HG02870 (cell line): Measurements from ENCODE around the gene LARP4.
"Not testable (repeated sequence)": the region's sequence is repeated elsewhere in the genome, so short reads cannot be mapped to it uniquely, and the experiment has no call there.

ENCODE experiments used
- ATAC-seq: cut with Tn5 transposase; IDR thresholded peaks from one replicate; pipeline ENCODE4 v1.9.1; 2021; ENCODE audit warnings: mild to moderate bottlenecking, moderate library complexity; ENCODE audit not compliant: unreplicated experiment

LARP4 gene

DNA sequence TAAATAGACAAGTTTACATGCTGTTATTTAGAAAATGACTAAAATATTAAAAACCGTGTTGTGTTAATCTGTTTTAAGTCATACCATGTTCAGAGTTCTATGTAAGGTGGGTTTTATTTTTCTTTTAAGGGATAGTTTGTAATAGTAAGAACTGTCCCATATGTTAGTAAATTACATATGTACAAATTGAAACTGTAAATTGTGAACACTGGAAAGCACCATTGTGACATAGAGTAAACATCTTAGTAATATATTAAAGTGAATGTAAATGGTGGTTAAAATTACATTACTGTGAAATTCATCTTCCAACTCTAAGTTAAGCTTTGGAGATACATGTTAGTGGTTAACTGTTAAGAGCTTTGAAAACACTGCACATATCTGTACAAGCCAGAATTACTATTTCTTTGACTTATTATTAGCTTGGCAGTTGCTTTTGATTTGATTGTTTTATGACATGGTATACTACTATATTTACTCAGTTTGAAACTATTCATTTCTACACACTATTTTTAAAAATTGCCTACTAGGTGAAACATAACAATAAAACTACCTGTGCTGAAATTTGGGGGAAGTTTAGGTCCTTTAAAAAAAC is 76.7 kb downstream of the LARP4 start:
- ATAC-seq: no peak

DNA sequence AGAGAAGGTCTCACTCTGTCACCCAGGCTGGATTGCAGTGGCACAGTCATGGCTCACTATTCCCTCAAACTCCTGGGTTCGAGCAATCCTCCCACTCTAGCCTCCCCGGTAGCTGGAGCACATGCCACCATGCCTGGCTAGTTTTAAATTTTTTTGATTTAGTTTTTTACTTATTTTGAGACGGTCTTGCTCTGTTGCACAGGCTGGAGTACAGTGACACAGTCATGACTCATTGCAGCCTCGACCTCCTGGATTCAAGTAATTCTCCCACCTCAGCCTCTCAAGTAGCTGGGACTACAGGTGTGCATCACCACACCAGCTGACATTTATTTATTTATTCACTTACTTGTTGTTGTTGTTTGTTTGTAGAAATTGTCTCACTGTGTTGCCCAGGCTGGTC is 81.9 kb downstream of the LARP4 start:
- no peak for ATAC-seq

DNA sequence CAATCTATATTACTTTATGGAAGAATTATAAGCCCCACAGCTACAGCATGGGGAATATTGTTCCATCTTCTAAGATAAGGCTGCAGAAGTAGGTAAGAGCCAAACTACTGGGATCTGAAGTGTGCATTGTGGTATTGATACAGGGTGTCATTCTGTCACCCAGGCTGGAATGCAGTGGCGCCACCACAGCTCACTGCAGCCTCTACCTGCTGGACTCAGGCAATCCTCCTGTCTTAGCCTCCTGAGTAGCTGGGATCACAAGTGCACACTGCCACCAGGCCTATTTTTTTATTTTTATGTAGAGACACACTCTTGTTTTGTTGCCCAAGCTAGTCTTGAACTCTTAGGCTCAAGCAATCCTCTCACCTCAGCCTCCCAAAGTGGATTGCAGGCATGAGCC is 82.8 kb downstream of the LARP4 start:
- ATAC-seq: no peak

DNA sequence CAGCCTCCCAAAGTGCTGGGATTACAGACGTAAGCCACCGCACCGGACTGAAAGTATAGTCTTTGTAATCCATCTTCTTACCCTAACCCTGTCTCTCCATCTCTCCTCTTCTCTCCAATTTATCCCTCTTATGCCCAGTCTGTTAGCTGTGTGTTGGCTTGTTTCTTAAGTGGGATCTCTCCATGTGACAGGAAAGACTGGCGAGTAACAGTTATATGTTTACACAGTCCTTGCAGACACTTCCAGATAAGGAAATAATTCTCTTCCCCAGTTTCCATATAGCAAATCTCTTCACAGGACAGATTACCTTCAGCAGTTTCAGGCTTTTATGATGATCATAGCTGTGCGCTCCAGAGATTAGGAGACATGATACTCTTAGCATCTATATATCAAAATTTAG is 88.1 kb downstream of the LARP4 start:
- ATAC-seq: no peak

DNA sequence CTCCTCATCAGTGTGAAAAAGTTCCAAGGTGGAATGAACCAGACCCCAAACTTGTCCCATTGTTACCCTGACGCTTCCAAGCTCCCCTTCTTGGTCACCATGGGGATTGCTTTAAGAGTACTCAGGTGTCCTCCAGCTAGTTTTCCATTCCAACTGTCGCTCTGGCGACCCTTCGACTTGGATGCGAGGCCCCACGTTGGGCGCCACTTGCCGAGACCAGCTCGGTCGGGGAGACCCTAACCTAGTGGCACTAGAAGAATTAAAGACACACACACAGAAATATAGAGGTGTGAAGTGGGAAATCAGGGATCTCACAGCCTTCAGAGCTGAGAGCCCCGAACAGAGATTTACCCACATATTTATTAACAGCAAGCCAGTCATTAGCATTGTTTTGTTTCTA is 97.4 kb downstream of the LARP4 start:
- not testable (repeated sequence) for ATAC-seq

DNA sequence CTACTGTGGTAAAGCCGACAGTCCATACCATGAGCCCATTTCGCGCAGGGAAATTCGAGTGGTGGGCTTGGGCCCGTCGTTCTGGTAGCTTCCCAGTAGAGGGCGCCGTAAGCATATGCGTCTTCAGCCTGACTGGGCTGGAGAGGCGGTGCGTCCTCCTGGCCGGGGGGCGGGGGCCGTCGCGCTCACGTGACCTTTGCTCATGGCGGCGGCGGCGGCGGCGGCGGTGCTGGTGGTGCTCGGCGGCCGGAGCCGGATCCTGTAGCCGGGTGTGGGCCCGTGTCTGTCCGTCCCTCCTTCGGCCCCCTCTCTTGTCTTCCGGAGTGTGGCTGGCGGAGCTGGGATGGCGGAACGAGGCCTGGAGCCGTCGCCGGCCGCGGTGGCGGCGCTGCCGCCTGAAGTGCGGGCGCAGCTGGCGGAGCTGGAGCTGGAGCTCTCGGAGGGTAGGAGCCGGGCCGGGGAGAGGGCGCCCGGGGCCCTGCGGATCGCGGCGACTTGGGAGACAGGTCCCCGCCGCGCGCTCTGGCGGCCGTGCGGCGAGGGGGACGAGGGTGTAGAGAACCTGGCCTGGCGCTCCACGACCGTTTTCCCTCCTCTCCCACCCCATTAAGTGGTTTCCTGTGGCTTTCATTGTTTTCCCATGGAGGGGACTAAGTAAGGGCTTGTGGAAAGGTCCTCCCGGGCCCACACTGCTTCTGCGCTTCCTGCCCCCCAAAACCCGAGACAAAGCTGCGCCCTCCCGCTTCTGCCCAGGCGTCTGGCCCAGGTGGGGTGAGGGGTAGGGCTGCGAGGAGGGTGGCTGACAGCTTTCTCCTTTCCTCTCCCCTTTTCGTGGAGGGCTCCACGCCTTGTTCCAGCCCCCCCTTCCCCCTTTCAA is 104.4 kb downstream of the LARP4 start, which contains the start of gene DIP2B:
Gene DIP2B (plus strand): TSS at position 188 of the 877 bp plus-strand sequence. CDS start 156 bp downstream, at position 344.
- peak; percentile 77 for ATAC-seq

DNA sequence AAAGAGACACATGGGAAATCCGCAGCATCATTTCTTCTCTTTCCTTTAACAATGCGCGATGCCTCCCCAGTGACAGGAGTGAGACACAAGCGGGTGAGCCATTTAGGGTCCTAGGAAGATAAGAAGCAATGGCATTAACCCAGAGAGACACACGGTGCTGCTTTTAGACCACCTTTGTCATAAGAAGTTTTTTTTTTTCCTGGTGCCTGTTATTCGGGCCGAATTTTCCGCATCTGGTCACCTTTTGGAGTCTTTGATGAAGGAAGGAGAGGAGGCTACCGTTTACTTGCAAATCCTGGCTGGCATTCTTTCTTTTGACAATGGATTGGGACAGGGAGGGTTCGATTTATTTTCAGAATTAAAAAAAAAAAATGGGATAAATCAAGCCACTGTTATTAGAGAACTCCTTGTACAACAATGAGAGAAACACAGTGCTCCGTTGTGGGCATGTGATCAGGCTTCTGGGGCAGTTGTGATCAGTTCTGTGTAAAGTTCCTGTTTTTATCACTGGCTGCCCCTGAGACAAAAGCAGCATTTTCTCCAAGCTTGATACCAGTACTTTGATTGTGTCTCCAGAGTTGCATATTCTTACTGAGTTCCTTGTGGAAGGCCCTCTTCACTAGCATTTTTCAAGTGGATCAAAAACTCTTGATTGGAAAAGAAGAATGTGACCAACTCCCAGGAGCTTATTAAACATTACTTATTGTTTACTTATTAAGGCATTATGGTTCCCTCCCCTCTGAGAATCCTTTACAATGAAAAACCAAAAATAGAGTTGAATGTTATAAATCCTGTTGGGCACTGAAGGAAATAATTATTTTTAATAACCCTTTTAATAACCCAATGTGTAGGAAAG is 105.2 kb downstream of the LARP4 start:
- ATAC-seq: no peak

DNA sequence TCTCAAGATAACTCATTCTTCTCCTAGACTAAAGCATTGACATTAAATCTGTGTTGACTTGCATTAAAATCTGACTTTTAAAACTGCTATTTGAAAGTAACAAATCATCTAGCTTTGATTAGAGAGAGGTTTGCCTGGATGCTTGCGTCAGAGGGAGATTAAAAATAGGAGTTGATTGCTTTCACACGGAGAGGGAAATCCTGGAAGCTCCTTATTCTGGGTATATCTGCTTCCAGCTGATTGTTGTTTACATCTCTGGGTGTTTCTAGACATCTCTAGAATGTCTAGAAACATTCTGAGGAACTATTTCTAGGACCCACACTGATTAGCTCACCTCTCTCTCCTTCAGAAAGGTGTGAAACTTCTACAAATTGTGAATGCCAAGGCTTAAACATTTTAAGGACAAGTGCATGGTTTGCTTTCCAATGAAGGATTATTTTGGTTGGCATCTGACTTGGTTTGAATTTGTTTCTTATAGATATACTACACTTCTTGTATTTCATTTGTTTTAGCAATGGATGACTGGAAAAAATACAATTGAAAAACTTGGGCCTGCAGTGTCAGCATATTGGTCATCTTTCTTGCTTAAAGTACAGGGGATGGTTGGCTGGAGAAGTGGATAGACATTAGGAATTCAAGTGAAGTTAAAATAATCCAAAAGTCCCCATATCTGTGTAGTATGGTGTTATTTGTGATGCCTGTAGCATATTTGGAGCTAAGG is 106.2 kb downstream of the LARP4 start:
- ATAC-seq: no peak

DNA sequence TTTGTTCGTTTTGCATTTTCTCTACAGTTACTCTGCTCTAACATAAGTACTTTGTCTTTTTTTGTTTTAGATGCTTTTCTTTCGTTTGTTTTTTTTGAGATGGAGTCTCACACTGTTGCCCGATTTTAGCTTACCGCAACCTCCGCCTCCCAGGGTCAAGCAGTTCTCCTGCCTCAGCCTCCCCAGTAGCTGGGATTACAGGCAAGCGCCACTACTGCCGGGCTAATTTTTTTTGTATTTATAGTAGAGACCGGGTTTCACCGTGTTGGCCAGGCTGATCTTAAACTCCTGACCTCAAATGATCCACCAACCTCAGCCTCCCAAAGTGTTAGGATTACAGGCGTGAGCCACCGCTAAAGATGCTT is 106.8 kb downstream of the LARP4 start:
- no peak for ATAC-seq

DNA sequence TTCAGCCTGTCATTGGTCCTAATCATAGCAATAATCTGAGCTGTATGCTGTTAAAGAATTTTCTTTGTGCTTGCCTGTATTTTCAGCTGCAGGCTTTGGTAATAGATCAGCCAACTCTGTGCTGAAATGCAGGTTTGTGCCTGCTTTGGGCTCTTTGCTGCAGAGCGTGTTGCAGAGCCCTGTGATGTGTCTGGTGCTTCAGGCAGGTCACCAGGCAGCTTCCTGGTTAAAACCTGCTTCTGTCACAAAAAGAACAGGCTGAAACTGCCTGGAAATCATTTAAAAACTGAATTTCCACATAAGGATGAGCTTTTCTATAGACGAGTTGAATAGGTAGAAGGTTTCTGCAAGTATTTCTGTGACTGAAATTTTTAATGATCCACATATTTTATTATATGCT is 107.2 kb downstream of the LARP4 start:
- ATAC-seq: no peak

DNA sequence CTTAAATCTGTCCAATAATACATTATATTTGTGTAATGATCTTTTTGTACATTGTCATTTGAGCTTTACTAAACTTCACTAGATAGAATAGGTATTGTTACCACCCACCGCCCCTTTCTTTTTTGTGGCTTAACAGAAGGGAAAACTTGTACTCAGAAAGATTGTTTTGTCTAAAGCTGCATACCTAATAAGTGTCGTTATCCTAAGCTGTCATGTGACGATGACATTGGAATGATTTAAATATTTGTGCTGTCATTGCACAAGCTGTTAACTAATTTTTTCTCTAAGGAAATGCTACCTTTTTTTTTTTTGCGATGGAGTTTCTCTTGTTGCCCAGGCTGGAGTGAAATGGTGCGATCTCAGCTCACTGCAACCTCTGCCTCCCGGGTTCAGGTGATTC is 107.7 kb downstream of the LARP4 start:
- ATAC-seq: no peak

DNA sequence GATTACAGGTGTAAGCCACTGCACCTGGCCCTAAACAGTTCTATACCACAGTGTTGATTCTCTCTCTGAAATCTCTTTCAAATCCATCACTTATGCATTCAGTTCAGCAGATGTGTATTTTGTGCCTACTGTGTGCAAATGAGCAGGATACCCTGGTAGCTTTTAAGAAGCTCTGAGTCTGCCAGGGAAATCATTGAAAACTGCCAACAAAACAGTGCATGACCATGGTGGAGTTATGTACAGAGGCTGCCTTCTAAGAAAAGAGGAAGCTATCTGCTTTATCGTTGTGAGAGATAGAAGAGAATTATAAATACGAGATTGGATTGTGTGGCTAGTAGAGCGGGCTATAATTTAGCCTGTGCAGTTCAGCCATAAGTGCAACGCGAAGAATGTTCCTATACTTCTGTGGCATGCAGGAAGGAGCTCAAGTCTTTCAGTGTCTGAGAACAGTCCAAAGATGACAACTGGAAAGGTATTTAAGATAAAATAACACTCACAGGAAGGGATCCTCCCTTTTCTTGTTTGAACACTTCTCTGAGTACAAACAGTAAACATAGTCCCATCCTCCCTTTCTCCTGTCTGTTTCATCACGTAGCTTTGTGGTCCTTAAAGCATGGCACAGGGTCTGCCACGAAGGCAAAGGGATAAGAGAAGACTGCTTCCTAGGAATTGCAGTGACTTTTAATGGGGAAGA is 108.4 kb downstream of the LARP4 start:
- ATAC-seq: no peak

DNA sequence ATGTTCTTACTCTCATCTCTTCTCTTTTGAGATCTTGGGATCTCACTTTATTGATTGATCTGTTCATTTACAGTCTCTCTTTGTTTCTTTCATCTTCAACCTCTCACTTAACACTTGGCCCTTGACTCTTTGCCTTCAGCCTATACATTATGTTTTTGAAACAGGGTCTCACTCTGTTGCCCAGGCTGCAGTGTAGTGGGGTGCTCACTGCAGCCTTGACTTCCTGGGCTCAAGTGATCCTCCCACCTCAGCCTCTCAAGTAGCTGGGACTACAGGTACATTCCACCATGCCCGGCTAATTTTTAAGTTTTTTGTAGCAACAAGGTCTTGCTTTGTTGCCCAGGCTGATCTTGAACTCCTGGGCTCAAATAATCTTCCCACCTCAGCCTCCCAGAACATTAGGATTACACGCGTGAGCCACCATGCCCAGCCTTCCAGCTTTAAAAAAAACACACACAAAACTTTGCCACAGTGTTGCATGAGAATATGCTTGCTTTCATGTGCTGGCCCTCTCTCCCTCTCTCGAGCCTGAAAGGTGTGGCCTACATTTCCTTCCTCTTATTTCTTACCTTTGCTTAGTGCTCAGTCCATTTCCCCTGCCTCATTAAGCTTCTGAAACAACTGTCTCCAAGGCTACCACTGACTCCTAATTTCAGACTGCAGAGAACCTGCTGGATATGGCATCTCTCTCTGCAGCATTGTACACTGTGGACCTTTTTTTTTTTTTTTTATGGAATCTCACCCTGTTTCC is 114.0 kb downstream of the LARP4 start:
- peak; percentile 37 for ATAC-seq

DNA sequence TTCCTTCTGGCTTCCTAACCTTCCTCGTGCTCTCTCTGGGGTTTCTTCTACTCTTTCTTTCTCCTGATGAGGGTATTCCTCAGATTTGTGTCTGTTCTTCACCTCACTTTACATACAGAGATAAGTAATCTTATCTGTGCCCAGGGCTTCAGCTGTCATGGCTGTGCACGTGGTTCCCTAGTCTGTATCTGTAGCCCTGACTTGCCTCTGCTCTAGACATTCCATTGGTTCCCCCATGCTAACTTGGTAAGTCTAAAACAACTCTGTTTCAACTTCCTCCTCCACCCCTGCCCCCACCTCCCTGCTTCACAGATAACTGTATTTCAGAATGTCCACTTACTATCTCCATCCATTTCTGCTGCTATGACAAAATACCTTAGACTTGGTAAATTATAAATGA is 114.9 kb downstream of the LARP4 start:
- no peak for ATAC-seq

DNA sequence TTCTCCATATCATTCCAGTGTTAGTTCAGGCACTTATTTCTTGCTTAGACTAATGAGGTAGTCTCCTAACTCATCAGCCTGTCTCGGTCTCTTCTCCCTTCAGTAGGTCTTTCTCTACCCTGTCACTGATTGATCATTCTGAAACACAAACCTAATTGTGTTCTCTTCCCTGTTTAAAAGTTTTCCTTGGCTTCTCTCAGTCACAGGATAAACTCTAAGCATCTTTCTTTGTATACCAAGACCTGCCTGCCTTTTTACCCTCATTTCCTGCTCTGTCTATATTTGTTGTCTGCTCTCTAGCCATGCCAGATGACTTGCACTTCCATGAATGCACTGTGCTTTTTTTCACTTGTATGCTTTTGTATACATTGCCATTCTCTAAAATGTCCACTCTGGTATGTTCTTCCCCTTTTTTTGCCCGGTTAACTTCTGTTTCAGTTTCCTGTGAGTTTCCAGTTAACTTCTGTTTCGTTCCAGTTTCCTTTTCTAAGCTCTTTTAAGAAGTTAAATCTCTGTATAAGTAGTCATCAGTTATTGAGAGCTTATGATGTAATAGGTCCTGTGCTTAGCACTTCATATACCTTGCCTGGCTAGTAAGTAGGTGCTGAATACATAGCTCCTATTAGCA is 116.8 kb downstream of the LARP4 start:
- peak; percentile 55 for ATAC-seq

DNA sequence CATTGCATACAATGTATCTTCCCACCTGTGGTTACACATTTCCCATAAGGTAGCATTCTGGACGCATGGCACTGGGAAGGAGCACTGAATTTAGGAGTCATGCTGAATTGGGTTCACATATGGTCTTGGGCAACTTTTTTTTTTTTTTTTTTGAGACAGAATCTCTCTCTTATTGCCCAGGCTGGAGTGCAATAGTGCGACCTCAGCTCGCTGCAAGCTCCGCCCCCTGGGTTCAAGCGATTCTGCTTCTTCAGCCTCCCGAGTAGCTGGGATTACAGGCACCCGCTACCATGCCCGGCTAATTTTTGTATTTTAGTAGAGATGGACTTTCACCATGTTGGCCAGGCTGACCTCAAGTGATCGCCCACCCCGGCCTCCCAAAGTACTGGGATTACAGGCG is 117.4 kb downstream of the LARP4 start:
- no peak for ATAC-seq

DNA sequence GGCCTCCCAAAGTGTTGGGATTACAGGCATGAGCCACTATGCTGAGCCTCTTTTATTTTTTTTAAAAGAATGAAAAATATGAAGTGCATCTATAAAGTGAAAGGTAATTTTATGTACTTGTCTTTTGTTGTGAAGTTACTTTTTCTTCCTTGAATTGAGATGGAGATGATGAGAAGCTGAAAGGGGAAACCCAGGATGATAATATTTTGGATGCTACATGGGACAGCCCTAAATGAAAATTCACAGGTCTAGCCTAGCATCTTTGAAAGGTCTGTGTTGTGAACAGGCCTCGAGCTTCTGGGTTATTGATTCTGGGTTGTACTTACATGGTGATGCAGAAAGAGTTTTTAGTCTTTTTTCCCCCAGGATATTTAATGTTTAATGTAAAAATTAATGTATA is 118.7 kb downstream of the LARP4 start:
- no peak for ATAC-seq

DNA sequence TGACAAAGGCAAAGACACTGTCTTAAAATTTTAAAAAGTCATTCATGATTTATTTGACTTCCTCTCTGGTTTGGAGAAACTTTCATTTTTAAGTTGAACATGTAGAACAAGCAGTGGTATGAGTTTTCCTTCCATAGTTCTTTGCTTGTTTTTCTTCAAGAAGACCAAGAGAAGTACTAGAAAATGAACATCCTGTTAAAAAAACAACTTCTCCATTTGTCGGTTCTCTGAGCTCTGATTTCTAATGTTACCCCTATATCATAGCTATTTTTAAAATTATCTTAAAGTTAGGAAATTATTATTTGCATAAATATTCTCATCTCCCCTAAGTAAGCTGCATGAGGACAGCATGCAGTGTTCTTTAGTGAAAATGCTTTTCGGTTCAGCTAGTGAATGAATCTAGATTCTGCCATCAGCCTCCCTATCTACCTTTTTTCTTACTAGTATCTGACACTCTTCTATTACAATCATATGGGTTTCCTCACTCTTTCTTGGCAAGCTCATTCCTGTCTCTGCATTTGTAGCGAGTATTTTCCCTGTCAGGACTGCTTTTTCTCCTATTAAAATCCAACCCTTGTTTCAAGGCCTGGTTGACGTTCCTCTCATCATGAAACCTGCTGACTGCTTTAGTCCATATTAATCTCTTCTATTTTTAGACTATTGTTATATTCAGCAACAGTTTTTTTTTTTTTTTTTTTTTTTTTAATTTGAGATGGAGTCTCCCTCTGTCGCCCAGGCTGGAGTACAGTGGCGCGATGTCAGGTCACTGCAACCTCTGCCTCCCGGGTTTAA is 119.9 kb downstream of the LARP4 start:
- ATAC-seq: no peak
